PC-3 (cell line): ENCODE results near the gene SHPK.

Experiments used
- CTCF ChIP-seq: fragments of 300-600 bp; sonication (generic); conservative IDR thresholded peaks from 2 replicates; pipeline ENCODE4 v1.5.1; 2017; ENCODE audit warnings: antibody characterized with exemption, low read depth, mild to moderate bottlenecking, low read length
- EZH2 ChIP-seq: fragments of 300-600 bp; sonication (generic); IDR thresholded peaks from one replicate; pipeline ENCODE4 v1.6.1; 2017; ENCODE audit warnings: antibody characterized with exemption, mild to moderate bottlenecking, low read length; ENCODE audit not compliant: unreplicated experiment
- EZH2phosphoT487 ChIP-seq: fragments of 300-600 bp; sonication (generic); IDR thresholded peaks from 2 replicates; pipeline ENCODE4 v1.6.1; 2018; ENCODE audit warnings: mild to moderate bottlenecking, antibody characterized with exemption, low read length, borderline replicate concordance

DNA sequence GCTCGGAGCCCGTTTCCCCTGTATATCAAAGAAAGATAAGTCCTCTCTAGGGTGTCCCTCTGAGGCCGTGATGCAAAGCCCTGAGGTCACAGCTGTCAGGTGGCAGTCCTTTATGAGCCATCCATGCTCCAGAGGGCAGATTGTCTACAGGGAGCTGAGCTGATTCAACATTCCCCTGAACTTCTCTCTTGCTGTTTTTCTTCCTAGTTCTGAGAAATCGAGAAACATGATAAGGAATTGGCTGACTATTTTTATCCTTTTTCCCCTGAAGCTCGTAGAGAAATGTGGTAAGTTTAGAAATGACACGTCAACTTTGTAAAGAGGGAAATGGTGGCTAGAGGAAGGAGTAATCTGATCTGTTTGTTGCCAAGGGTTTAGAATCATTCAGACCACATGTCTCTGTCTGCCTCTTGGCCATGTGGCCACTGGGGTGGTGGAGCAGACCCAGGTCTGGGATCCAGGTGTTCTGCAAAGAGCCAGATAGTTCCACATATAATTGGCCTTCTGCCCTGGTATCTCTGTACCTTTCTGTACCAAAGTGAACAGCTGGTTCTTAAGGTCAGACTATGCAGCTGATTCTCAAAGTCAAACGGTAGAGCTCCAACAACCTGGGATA, 4.0 kb upstream of the SHPK start:
- TF ChIP-seq EZH2phosphoT487: no peak
- TF ChIP-seq CTCF: no peak
- TF ChIP-seq EZH2: no peak
